CD4-positive, alpha-beta T cell treated with Interleukin-17A for 1 hour (primary cell): ENCODE data around the gene AQP1.

Source experiments
- DNase-seq: peaks from one replicate; pipeline ENCODE4 v3.0.0-alpha.2; 2020

AQP1 gene

DNA sequence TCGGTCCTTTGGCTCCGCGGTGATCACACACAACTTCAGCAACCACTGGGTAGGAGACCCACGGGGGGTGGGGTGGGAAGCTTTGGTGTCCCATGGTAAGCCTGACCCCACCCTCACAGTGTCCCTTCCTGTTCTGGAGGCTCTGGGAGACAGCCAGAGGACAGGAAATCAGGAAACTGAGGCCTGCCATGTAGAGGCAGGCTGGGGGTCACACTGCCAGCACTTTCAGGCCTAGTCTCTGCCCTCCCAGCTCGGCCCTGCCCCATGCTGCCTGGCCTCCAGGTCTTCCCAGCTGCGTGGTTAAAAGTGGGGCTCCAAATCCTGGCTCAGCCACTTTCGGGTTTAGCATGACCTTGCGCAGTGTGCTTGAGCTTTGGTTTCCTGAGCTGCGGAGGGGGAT lies 10.9 kb downstream of the AQP1 start:
- no peak for DNase-seq

DNA sequence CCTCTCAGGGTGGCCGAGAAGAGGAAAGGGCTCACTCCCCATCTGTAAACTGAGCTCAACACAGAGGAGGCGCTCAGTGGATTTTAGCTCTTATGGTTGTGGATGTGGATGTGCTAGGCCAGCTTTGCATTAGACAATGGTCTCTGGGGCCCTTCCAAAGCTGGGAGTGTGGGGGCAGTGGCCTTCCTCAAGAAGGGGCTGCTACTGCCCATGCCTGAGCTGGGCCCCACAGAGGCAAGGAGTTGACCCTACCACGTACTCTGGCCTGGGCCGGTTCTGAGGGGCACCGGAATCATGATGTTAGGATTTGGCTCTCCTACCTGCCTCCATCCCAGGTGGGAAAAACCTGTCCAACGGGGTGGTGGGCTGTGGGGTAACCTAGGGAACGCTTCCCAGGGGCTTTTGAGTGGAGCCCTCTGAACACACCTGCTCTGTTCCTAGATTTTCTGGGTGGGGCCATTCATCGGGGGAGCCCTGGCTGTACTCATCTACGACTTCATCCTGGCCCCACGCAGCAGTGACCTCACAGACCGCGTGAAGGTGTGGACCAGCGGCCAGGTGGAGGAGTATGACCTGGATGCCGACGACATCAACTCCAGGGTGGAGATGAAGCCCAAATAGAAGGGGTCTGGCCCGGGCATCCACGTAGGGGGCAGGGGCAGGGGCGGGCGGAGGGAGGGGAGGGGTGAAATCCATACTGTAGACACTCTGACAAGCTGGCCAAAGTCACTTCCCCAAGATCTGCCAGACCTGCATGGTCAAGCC lies 11.5 kb downstream of the AQP1 start:
- DNase-seq: no peak

DNA sequence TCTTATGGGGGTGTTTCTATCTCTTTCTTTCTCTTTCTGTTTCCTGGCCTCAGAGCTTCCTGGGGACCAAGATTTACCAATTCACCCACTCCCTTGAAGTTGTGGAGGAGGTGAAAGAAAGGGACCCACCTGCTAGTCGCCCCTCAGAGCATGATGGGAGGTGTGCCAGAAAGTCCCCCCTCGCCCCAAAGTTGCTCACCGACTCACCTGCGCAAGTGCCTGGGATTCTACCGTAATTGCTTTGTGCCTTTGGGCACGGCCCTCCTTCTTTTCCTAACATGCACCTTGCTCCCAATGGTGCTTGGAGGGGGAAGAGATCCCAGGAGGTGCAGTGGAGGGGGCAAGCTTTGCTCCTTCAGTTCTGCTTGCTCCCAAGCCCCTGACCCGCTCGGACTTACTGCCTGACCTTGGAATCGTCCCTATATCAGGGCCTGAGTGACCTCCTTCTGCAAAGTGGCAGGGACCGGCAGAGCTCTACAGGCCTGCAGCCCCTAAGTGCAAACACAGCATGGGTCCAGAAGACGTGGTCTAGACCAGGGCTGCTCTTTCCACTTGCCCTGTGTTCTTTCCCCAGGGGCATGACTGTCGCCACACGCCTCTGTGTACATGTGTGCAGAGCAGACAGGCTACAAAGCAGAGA lies 12.2 kb downstream of the AQP1 start:
- DNase-seq: no peak

DNA sequence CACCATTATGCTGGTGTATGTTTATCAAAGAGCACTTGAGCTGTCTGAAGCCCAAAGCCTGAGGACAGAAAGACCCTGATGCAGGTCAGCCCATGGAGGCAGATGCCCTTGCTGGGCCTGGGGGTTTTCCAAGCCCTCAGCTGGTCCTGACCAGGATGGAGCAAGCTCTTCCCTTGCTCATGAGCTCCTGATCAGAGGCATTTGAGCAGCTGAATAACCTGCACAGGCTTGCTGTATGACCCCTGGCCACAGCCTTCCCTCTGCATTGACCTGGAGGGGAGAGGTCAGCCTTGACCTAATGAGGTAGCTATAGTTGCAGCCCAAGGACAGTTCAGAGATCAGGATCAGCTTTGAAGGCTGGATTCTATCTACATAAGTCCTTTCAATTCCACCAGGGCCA lies 13.0 kb downstream of the AQP1 start:
- DNase-seq: no peak

- no peak for DNase-seq
These were observed 13.5 kb downstream of the AQP1 start for GRCh38 chr7:30925117-30925516.

- no peak for DNase-seq
These were observed 14.3 kb downstream of the AQP1 start for GRCh38 chr7:30925913-30926312.

DNA sequence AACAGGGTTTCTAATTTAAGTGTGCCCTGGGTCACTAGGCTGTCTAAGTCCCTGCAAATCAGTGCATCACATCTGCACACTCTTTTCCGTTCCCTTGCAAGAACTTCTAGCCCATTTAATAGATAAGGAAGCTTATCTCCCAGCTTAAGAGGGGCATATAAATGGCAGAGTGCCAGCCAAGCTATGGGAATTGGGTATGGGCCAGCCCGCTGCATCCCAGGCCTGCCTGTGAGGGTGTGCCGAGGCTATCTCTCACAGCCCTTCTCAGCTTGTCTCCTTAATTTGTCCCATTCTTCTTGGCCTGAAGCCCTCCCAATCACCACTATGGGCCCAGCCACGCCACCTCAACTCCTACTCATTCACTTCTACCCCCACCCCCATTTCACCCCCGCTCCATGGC lies 14.7 kb downstream of the AQP1 start:
- no peak for DNase-seq

GRCh38 chr7:30927040-30927439 lies 15.4 kb downstream of the AQP1 start:
- DNase-seq: no peak

- DNase-seq: no peak
These were observed 15.9 kb downstream of the AQP1 start for GRCh38 chr7:30927559-30927958.

DNA sequence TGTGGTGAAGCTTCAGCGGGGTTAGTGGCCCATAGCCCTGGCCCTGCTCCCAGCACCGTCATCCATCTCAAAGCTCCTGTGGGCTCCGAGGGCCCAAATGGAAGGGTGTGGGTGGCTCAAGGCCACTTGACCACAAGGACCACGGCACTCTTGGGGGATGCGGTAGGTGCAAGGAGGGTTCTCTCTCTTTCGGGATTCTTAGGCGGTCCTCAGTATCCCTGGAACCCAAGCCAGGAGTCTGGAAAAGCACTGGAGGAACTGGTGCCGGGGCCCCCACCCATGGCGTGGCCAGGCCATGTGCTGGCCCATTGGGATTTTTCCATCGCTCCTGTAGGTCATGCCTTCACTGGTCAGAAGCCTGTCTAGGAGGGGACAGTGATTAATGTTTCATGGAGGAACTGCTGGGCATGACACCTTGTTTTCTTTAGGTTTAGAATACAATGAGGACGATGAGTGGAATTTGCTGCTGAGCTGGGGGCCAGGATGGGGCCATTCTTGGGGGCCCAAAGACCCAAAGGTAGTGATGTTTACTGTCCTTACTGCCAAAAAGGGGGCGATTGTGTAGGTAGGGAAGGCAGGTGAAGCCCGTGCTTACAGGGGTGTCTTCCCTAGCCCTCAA lies 16.7 kb downstream of the AQP1 start:
- no peak for DNase-seq

DNA sequence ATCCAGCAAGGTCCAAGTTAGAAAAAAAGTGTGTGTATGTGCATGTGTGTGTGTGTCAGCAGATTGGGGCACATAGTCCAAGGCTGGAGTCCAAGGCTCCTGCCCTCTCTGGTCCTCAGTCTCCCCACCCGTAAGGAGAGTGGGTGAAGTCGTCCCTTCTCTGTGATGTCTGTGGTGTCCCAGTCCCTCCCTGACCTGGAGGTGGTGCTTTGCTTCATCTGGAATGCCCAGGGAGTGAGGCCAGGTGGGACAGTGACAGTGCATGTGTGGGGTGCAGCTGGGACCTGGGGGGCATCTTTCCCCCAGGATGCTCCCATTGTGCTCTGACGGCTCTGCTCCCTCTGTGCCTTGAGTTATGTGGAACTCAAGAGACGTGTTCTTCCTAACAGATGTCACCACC lies 18.0 kb downstream of the AQP1 start:
- no peak for DNase-seq

DNA sequence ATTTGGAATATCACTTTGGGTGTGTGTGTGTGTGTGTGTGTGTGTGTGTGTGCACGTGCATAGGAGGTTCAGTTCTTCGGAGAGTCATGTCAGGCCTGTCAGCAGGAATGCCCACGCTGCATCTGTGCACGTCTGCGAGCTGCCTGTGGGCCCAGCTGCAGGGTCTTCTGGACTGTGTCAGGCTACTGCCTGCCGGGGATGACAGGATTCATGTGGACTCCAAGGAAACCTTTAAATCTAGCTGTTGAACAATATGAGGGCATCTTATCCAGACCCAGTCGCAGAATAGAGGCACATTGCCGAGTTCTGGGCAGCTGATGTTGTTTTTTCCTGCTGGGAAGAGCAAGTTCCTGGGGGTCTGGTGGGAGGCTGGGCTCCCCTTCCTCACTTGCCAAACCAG lies 19.0 kb downstream of the AQP1 start:
- no peak for DNase-seq

DNA sequence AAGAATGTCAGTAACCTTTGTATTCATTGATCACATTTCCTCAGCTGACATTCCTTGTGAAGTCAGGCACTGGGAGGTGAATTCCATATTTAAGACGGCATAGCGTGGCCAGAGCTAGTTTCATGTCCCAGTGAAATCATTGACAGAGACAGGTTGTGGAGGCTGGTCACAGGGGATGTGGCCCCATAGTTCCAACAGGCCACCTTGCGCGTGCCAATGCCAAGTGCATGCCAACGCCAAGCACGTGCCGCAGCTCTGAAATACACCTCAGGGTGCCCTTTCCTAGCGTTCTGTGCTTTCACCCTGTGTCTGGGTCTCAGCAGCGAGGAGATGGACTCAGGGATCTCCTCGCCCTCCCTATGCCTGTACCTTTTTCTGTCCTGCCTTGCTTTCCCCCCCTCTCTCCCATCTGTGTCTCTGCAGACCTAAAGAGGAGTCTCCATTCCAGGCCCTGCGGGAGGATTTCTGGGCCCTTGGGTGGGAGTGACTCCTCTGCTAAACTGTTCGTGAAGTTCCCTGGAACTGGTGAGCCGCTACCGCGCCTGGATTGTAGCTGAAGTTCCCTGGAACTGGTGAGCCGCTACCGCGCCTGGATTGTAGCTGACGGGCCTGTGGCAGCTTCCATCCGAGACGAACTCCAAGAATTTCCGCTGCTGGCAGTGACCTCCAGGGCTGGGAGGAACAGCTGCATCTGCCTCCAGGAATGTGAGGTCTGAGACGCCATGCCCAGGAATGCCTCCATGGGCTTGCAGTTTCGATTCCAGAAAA lies 19.7 kb downstream of the AQP1 start:
- DNase-seq: no peak

- no peak for DNase-seq
These were observed 20.4 kb downstream of the AQP1 start for GRCh38 chr7:30931929-30932540.

DNA sequence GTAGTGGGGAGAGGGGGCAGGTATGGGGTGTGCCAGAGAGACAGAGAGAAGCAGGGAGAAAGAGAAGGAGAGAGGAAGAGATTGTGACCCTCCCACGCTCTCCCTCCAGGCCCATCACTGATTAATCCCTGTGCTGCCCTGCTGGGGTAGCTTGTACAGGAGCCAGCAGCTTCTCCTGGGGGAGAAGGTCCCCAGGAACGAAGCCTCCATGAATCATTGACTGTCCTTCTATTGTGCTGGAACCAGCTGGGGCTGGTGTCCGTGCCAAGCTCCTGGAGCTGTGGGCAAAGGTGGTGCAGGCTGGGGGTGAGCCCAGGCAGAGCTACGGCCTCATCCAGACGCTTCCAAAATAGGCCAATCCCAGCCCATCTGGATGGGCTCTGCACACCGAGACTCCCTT lies 20.9 kb downstream of the AQP1 start:
- no peak for DNase-seq

DNA sequence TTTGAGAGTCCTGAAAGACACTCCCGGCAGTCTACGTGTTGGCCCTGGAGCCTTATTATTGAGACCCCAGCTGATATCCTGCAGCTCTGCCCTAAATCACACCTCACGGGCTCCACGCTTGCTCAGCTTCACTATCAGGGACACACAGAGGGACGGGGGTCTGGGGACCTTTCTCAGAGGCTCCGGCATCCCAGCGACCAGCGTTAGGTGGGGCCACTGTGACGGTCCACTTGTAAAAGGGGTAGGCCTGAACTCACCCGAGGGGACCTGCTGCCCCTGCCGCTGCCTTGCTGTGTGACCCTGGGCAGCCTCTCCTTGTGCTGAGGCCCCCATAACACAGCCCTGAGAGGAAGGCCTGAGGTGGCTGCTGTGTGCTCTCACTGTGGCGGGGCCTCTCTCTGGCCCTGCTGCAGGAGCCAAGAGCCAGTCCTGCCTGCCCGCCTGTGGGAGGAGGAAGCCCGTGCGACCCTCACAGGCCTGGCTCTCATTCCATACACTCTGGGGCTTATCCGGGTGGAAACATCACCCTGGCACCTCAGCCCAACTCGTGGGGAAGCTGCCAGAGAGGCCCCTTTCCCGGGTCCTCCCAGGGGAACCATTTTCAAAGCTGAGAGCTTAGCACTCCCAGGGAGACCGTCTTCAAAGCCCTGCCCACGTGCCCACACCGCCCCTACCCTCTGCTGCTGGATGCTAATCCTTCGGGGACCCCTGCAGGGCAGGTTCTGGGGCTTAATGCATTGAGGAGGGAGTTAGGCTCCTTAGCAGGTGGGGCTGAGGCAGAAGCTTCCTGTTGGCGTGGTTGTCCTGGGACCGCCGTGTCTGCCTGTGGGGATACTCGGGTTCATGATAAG lies 21.7 kb downstream of the AQP1 start:
- no peak for DNase-seq

GRCh38 chr7:30934225-30934624 lies 22.6 kb downstream of the AQP1 start:
- no peak for DNase-seq

GRCh38 chr7:30934732-30935568 lies 23.3 kb downstream of the AQP1 start:
- no peak for DNase-seq

GRCh38 chr7:30935569-30935877 lies 23.9 kb downstream of the AQP1 start:
- no peak for DNase-seq

GRCh38 chr7:30936650-30937245 lies 25.1 kb downstream of the AQP1 start:
- no peak for DNase-seq

DNA sequence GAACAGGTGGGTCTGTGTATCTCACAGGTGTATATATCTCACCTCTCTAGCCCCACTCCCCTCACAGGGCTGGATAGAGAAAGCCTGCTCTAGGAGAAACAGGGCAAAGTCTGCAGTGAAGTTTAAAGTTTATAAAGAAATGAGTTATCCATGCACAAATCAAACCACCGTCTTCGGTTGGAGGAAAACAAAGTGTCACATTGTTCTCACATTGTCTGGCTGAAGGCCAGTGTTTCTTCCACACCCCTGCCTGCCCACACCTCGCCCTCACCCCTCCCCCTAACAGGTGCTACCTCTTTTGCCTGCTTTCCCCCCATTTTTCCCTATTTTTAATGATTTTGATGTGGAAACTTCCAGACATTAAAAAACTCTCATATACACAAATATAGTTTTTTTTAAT lies 25.8 kb downstream of the AQP1 start:
- DNase-seq: no peak
